NCI-H2081 (cell line): ENCODE results near the gene RPS6KA4.
A peak's percentile ranks its signal among the peaks of the same experiment; 100 is the strongest.

Source experiments
- DNase-seq, 2 experiments: peaks; one replicate each; lab custom pipeline; 2025; lab: John Stamatoyannopoulos, UW

The RPS6KA4 gene

GRCh38 chr11:64366751-64367150 is 7.8 kb downstream of the RPS6KA4 start:
- DNase-seq = no peak

GRCh38 chr11:64367931-64368672 is 9.1 kb downstream of the RPS6KA4 start:
- DNase-seq = no peak

GRCh38 chr11:64368673-64369074 is 9.7 kb downstream of the RPS6KA4 start:
- no peak for DNase-seq

- no peak for DNase-seq
Observed at GRCh38 chr11:64369440-64370421, 10.8 kb downstream of the RPS6KA4 start.

GRCh38 chr11:64371201-64371600 is 12.2 kb downstream of the RPS6KA4 start:
- DNase-seq = no peak

- DNase-seq = no peak
Observed at GRCh38 chr11:64372021-64372420, 13.1 kb downstream of the RPS6KA4 start.

- peak; percentile 96 to 99 for DNase-seq
Observed at GRCh38 chr11:64372802-64373597, 14.0 kb downstream of the RPS6KA4 start.

GRCh38 chr11:64373598-64373974 is 14.6 kb downstream of the RPS6KA4 start:
- no peak for DNase-seq

- no peak for DNase-seq
Observed at GRCh38 chr11:64376071-64376470, 17.1 kb downstream of the RPS6KA4 start.

- no peak for DNase-seq
Observed at GRCh38 chr11:64378335-64378880, 19.4 kb downstream of the RPS6KA4 start.

GRCh38 chr11:64379160-64379559 is 20.2 kb downstream of the RPS6KA4 start:
- no peak for DNase-seq

- DNase-seq = no peak
Observed at GRCh38 chr11:64379817-64380709, 21.1 kb downstream of the RPS6KA4 start.

- no peak for DNase-seq
Observed at GRCh38 chr11:64381350-64381749, 22.4 kb downstream of the RPS6KA4 start.

- no peak for DNase-seq
Observed at GRCh38 chr11:64382047-64382446, 23.1 kb downstream of the RPS6KA4 start.

- DNase-seq = no peak
Observed at GRCh38 chr11:64382586-64382985, 23.6 kb downstream of the RPS6KA4 start.

GRCh38 chr11:64383580-64383979 is 24.6 kb downstream of the RPS6KA4 start:
- no peak for DNase-seq

GRCh38 chr11:64384028-64384737 is 25.2 kb downstream of the RPS6KA4 start:
- DNase-seq = no peak

GRCh38 chr11:64384981-64385944 is 26.3 kb downstream of the RPS6KA4 start:
- DNase-seq = no peak
